GM12865 (cell line): ENCODE results near the gene KCNAB1.

Source experiments
- DNase-seq: peaks from one replicate; pipeline ENCODE4 v3.0.0; 2010; ENCODE audit warnings: low read depth
- H3K4me3 ChIP-seq: 2 replicates; pipeline ENCODE4 v1.5.1; 2011; ENCODE audit warnings: mild to moderate bottlenecking, low read depth, low read length, control low read depth
- CTCF ChIP-seq: IDR thresholded peaks from 2 replicates; pipeline ENCODE4 v1.5.1; 2011; ENCODE audit warnings: low read length, control low read depth, low read depth, inconsistent platforms; ENCODE audit not compliant: insufficient read depth; ENCODE audit errors: missing control alignments

The KCNAB1 gene

GRCh38 chr3:156543043-156543555 lies 422.7 kb downstream of the KCNAB1 start:
- no peak for DNase-seq
- TF ChIP-seq CTCF: no peak
- H3K4me3 ChIP-seq: no peak overlapping the region

- TF ChIP-seq CTCF: no peak
- H3K4me3 ChIP-seq: no peak overlapping the region
- no peak for DNase-seq
Measured at GRCh38 chr3:156547637-156548036, 427.3 kb downstream of the KCNAB1 start.

- DNase-seq: no peak
- no peak for TF ChIP-seq CTCF
- no peak overlapping the region for H3K4me3 ChIP-seq
Measured at GRCh38 chr3:156548041-156548687, 427.8 kb downstream of the KCNAB1 start.

GRCh38 chr3:156548902-156549301 lies 428.5 kb downstream of the KCNAB1 start:
- DNase-seq: no peak
- no peak overlapping the region for H3K4me3 ChIP-seq
- TF ChIP-seq CTCF: no peak

GRCh38 chr3:156551261-156551660 lies 430.9 kb downstream of the KCNAB1 start:
- no peak for TF ChIP-seq CTCF
- no peak for DNase-seq
- no peak overlapping the region for H3K4me3 ChIP-seq

GRCh38 chr3:156551746-156552145 lies 431.4 kb downstream of the KCNAB1 start:
- no peak for DNase-seq
- no peak for TF ChIP-seq CTCF
- no peak overlapping the region for H3K4me3 ChIP-seq

GRCh38 chr3:156552973-156553372 lies 432.6 kb downstream of the KCNAB1 start:
- peak overlapping the region; percentile 98 for H3K4me3 ChIP-seq
- no peak for DNase-seq
- TF ChIP-seq CTCF: no peak
